ENCODE data around the gene CFAP46. TPM values are rescaled to one million over a fixed set of nuclear protein-coding genes. Genes with fewer than 3 reads are reported as not detected.
"Not testable (repeated sequence)": the region's sequence is repeated elsewhere in the genome, so short reads cannot be mapped to it uniquely, and the experiment has no call there.

The CFAP46 gene
- total RNA-seq, 1 experiment from 2014 or later = 3.3 TPM

- Mint-ChIP-seq H3K27ac (no peak overlapping the region), H3K4me1 (0 out of 2 replicates have a peak, but pooled peaks cover 3% of the 10 kb centered on the region), H3K4me3 (no peak overlapping the region), H3K27me3 (ENCODE audit: low read depth) (no peaks in the 10 kb centered on the region), H3K9me3 (peaks cover 22% of the 10 kb centered on the region), H3K36me3 (peaks cover 11% of the 10 kb centered on the region)
- TF ChIP-seq MXD4 (CRISPR knock-in tag; IDR thresholded peaks at IDR 0.05; ENCODE audit: borderline replicate concordance) = no peak
- no peak for DNase-seq (ENCODE audit: low spot score)
- ATAC-seq = no peak
- POLR2A ChIA-PET = no interaction called here
- CTCF ChIA-PET = interaction anchor here (0.7 to 1.6 kb wide), 5 partner anchors 8 to 238 kb away, joined by 3 to 5 read pairs (median 4); no protein-coding TSS in a partner anchor
Observed at GRCh38 chr10:132904814-132905649, 37.3 kb downstream of the CFAP46 start.

- Mint-ChIP-seq H3K27ac (no peak overlapping the region), H3K9me3 (peaks cover 22% of the 10 kb centered on the region), H3K36me3 (peaks cover 11% of the 10 kb centered on the region), H3K27me3 (ENCODE audit: low read depth) (no peaks in the 10 kb centered on the region), H3K4me3 (no peak overlapping the region), H3K4me1 (0 out of 2 replicates have a peak, but pooled peaks cover 3% of the 10 kb centered on the region)
- POLR2A ChIA-PET = no interaction called here
- peak; percentile 82 for ATAC-seq
- TF ChIP-seq CTCF (IDR thresholded peaks at IDR 0.05) = peak; percentile 81
- TF ChIP-seq NR1H2 (CRISPR knock-in tag; IDR thresholded peaks at IDR 0.05) = no peak
- TF ChIP-seq ZNF423 (CRISPR knock-in tag; IDR thresholded peaks at IDR 0.05) = peak; percentile 88
- no peak for TF ChIP-seq FOXP4 (CRISPR knock-in tag; IDR thresholded peaks at IDR 0.05)
- no peak for TF ChIP-seq SMAD3 (CRISPR knock-in tag; IDR thresholded peaks at IDR 0.05; ENCODE audit: borderline replicate concordance)
- no peak for TF ChIP-seq ERG (CRISPR knock-in tag; IDR thresholded peaks at IDR 0.05)
- TF ChIP-seq CREM (CRISPR knock-in tag; IDR thresholded peaks at IDR 0.05) = no peak
- CTCF ChIA-PET = interaction anchor here (0.7 to 1.6 kb wide), 5 partner anchors 9 to 239 kb away, joined by 3 to 5 read pairs (median 4); no protein-coding TSS in a partner anchor
- peak; percentile 70 for DNase-seq (ENCODE audit: low spot score)
Observed at GRCh38 chr10:132904181-132904813, 38.1 kb downstream of the CFAP46 start.

- H3K9me3 Mint-ChIP-seq = peaks cover 22% of the 10 kb centered on the region
- H3K27me3 Mint-ChIP-seq (ENCODE audit: low read depth); POLR2A ChIA-PET; H3K4me3 Mint-ChIP-seq; H3K4me1 Mint-ChIP-seq; ATAC-seq; H3K27ac Mint-ChIP-seq; DNase-seq (ENCODE audit: low spot score): not testable (repeated sequence)
- H3K36me3 Mint-ChIP-seq = peaks cover 11% of the 10 kb centered on the region
- CTCF ChIA-PET = interaction anchor here (0.8 kb wide), 1 partner anchor 94 kb away, joined by 3 read pairs; no protein-coding TSS in a partner anchor
Observed at GRCh38 chr10:132902656-132903575, 39.5 kb downstream of the CFAP46 start.

GRCh38 chr10:132901351-132901750 lies 41.0 kb downstream of the CFAP46 start:
- Mint-ChIP-seq H3K36me3 (peaks cover 11% of the 10 kb centered on the region), H3K9me3 (peaks cover 22% of the 10 kb centered on the region), H3K4me3 (no peak overlapping the region), H3K27me3 (ENCODE audit: low read depth) (no peaks in the 10 kb centered on the region), H3K4me1 (0 out of 2 replicates have a peak, but pooled peaks cover 3% of the 10 kb centered on the region), H3K27ac (no peak overlapping the region)
- ChIA-PET CTCF (interaction anchor here (1.1 kb wide), 1 partner anchor 51 kb away, joined by 4 read pairs; no protein-coding TSS in a partner anchor), POLR2A (no interaction called here)
- no peak for ATAC-seq
- no peak for DNase-seq (ENCODE audit: low spot score)
- no peak for TF ChIP-seq GTF2I (CRISPR knock-in tag; conservative IDR thresholded peaks at IDR 0.05)
- TF ChIP-seq ERG (CRISPR knock-in tag; IDR thresholded peaks at IDR 0.05) = no peak
- no peak for TF ChIP-seq ATF3 (CRISPR knock-in tag; conservative IDR thresholded peaks at IDR 0.05)
- no peak for TF ChIP-seq FOXP1 (CRISPR knock-in tag; IDR thresholded peaks at IDR 0.05; ENCODE audit: borderline replicate concordance)
- TF ChIP-seq NFATC4 (CRISPR knock-in tag; IDR thresholded peaks at IDR 0.05) = no peak
- TF ChIP-seq GRHL2 (CRISPR knock-in tag; IDR thresholded peaks at IDR 0.05; ENCODE audit: insufficient replicate concordance, severe bottlenecking) = no peak
- no peak for TF ChIP-seq PRRX2 (CRISPR knock-in tag; IDR thresholded peaks at IDR 0.05)
- no peak for TF ChIP-seq ZBTB21 (CRISPR knock-in tag; IDR thresholded peaks at IDR 0.05; ENCODE audit: borderline replicate concordance)
- no peak for TF ChIP-seq CDX4 (CRISPR knock-in tag; IDR thresholded peaks at IDR 0.05; ENCODE audit: borderline replicate concordance)
- no peak for TF ChIP-seq EMX1 (CRISPR knock-in tag; IDR thresholded peaks at IDR 0.05)
